NCI-H1417 treated with DMSO at 0.1 percent for 48 hours (cell line): ENCODE data around the gene C2CD4C.
"Not testable (repeated sequence)": the region's sequence is repeated elsewhere in the genome, so short reads cannot be mapped to it uniquely, and the experiment has no call there.

ENCODE experiments used
- DNase-seq: peaks from one replicate; lab custom pipeline; 2025; lab: John Stamatoyannopoulos, UW

Gene C2CD4C

DNA sequence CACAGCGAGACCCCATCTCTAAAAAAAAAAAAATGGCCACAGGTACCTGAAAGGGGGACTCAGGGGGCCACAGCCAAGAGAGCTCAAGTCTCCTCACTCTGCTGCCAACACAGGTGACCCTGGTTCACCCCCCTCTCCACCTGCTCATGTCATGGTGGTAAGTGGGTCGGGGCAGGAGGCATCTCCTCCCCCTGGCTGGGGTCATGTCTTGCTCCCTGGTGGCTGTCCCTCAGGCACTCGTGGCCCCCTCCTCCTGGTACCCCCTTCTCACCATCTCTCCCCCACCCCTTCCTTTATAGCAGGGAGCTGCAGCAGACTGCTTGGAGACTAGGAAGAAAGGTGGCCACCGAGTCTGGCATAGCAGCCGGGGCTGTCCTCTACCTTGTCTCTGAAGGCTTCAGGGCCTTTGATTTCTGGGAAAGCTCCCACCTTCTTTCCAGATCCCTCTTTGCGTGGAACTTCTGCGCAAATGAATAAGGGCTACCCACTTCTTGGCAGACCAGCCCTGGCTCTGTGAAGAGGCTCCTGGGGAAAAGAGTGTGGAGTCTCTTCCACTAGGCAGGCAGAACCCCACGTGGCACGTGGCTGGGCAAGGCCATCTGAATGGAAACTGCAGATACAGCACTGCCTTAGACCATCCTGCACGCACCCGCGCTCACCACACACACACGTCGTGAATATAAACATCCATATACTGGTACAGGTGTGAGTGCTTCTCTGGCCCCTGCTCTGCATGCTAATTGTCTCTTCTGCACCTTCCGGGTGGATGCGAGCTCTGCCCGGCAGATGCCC lies 44.3 kb downstream of the C2CD4C start:
- no peak for DNase-seq

GRCh38 chr19:362683-363082 lies 46.3 kb downstream of the C2CD4C start:
- DNase-seq, result no peak

DNA sequence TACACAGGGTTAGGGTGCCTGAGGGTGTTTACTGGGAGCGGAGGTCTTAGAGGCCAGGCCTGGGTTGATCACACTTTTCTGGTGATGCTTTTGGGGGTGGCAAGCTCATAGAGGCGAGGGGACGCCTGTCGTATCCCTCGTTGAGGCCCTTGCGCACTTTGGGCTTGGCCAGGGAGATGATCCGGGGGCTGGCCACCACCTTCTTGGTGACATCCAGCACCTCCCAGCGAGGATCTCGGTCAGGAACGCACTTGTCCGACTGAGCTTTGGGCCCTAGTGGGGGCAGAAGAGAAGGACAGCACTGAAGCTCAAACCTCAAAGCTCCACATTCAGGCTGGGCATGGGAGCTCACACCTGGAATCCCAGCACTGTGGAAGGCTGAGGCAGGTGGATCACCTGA lies 46.8 kb downstream of the C2CD4C start:
- no peak for DNase-seq

GRCh38 chr19:359653-359925 lies 49.4 kb downstream of the C2CD4C start:
- DNase-seq, result no peak

DNA sequence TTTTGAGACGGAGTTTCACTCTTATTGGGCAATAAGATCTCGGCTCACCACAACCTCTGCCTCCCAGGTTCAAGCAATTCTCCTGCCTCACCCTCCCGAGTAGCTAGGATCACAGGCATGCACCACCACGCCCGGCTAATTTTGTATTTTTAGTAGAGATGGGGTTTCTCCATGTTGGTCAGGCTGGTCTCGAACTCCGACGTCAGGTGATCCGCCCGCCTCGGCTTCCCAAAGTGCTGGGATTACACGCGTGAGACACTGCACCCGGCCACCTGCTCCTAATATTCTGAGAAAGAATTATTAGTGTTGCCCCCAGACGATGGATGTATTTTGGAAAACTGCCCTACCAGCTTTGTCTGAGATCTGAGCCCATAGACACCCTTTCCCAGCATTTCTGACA lies 53.4 kb downstream of the C2CD4C start:
- not testable (repeated sequence) for DNase-seq
